ENCODE data around the gene GADL1.

- TF ChIP-seq CTCF (IDR thresholded peaks at IDR 0.05; ENCODE audit: low read length) (no peak), EZH2 (optimal IDR thresholded peaks at IDR 0.05; ENCODE audit: low read depth, low read length) (no peak), EZH2phosphoT487 (IDR thresholded peaks at IDR 0.05; ENCODE audit: low read length) (no peak)
Measured at GRCh38 chr3:30733696-30734095, 160.8 kb downstream of the GADL1 start.
